GM12878 (cell line): Measurements from ENCODE around the gene NT5M.

Experiments used
- BCLAF1 ChIP-seq: fragments of 450-650 bp; IDR thresholded peaks from 2 replicates; pipeline ENCODE4 v1.6.1; 2017; ENCODE audit warnings: antibody characterized with exemption, mild to moderate bottlenecking, moderate library complexity
- CBX3 ChIP-seq: fragments of 200-600 bp; sonication (generic); IDR thresholded peaks from 2 replicates; pipeline ENCODE4 v1.6.1; 2016; ENCODE audit warnings: low read depth, borderline replicate concordance
- CTCF ChIP-seq, 3 experiments: IDR thresholded peaks in 2 of 3; conservative IDR thresholded peaks in 1 of 3; 2 replicates each; pipeline ENCODE4 v1.5.1; 2011; ENCODE audit warnings: low read depth in 3 of 3, low read length in 3 of 3, mild to moderate bottlenecking in 3 of 3, control low read depth in 2 of 3, moderate library complexity in 2 of 3, inconsistent platforms in 1 of 3, mixed read lengths in 1 of 3; ENCODE audit not compliant: control insufficient read depth in 2 of 3, insufficient read depth in 1 of 3; ENCODE audit errors: extremely low read depth in 1 of 3
- MYC ChIP-seq: IDR thresholded peaks from 2 replicates; pipeline ENCODE4 v1.6.1; 2011; ENCODE audit warnings: mild to moderate bottlenecking, low read length, moderate library complexity, inconsistent platforms; ENCODE audit not compliant: insufficient read depth, insufficient replicate concordance, insufficient read length, severe bottlenecking
- RBBP5 ChIP-seq: fragments of 200-600 bp; sonication (generic); conservative IDR thresholded peaks from 2 replicates; pipeline ENCODE4 v1.6.1; 2016
- SUZ12 ChIP-seq: fragments of 200-600 bp; sonication (generic); IDR thresholded peaks from one replicate; pipeline ENCODE4 v1.6.1; 2018; ENCODE audit warnings: antibody characterized with exemption, mild to moderate bottlenecking; ENCODE audit not compliant: unreplicated experiment
- YY1 ChIP-seq: IDR thresholded peaks from 2 replicates; pipeline ENCODE4 v1.6.1; 2011; ENCODE audit warnings: low read depth, mild to moderate bottlenecking, low read length

GRCh38 chr17:17345686-17346427 lies 42.7 kb downstream of the NT5M start:
- TF ChIP-seq YY1, result no peak
- TF ChIP-seq CTCF (IDR thresholded peaks at IDR 0.05 in 2 of 3, conservative IDR thresholded peaks at IDR 0.05 in 1 of 3; ENCODE audit: control insufficient read depth in 2 of 3, extremely low read depth in 1 of 3, insufficient read depth in 1 of 3, low read depth in 3 of 3, low read length in 3 of 3), result no peak
- TF ChIP-seq MYC, result no peak
- no peak for TF ChIP-seq SUZ12
- no peak for TF ChIP-seq BCLAF1
- TF ChIP-seq CBX3, result no peak
- TF ChIP-seq RBBP5, result no peak
